ENCODE data around the gene CDT1.

Gene CDT1

DNA sequence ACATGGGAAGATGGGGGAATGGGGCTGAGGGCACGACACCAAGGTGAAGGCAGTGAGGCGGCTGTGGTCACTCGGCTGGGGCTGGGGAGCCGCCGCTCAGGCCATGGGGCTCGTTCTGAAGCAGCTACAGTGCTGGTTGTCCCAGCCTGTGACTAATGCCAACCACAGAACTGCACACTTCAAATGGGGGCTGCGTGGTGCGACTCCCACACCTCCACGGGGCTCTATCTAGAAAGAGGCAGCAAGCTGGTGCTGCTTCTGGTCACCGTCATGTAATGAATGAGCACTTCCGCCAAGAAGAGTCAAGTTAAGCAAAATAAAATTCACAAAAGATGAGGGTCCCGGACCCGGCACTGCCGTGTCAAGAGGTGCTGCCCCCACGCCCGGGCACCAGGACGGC, 33.2 kb downstream of the CDT1 start:
- no peaks in the 10 kb centered on the region for H3K27me3 Mint-ChIP-seq
- DNase-seq (no peak), ATAC-seq (no peak)
- H3K9me3 Mint-ChIP-seq: no peaks in the 10 kb centered on the region
- no peaks in the 10 kb centered on the region for H3K36me3 Mint-ChIP-seq (ENCODE audit: low read depth)
- H3K4me3 Mint-ChIP-seq: no peak overlapping the region
- no peak overlapping the region for H3K27ac Mint-ChIP-seq
- no peaks in the 10 kb centered on the region for H3K4me1 Mint-ChIP-seq

DNA sequence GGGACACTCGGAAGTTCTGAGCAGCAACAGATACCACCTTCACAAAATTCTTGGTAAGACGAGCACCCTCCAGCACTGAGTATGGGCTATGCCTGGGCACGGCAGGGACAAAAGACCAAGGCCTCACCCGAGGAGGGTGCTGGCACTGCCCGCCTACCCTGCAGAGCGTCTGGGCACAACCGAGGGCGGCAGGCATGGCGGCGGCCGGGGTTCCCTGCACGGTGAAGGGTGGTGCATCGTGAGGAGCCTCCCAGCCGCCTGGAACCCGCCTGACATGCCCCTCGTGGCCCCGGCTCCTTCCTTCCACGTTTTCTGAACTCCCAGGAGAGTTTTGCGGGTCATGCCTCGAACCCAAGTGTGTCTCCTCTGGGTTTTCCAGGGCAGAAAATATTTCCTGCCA, 34.2 kb downstream of the CDT1 start:
- Mint-ChIP-seq H3K9me3 (no peaks in the 10 kb centered on the region), H3K27me3 (no peaks in the 10 kb centered on the region), H3K4me3 (no peak overlapping the region), H3K36me3 (ENCODE audit: low read depth) (no peaks in the 10 kb centered on the region), H3K27ac (no peak overlapping the region), H3K4me1 (no peaks in the 10 kb centered on the region)
- ATAC-seq (no peak), DNase-seq (no peak)

DNA sequence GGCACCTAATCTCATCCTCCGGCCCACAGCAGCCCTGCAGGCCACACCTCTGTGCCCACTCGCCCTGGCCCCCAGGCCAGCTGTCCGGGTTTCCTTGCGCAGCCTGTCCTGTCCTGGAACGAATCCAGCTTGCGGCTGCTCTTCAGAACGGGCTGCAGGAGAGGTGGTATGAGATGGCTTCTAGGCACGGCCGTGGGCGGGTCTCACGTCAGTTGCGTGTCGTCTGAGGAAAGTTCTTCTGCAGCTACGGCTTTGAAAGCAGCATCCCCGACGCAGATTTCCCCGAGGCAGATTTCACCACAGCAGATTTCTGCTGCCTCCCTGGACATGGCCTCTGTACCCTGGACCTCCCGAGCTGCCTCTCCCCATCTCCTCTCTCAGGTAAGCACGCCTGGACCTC, 35.0 kb downstream of the CDT1 start:
- no peaks in the 10 kb centered on the region for H3K27me3 Mint-ChIP-seq
- DNase-seq (no peak), ATAC-seq (no peak)
- H3K27ac Mint-ChIP-seq: no peak overlapping the region
- H3K9me3 Mint-ChIP-seq: no peaks in the 10 kb centered on the region
- no peak overlapping the region for H3K4me3 Mint-ChIP-seq
- no peaks in the 10 kb centered on the region for H3K36me3 Mint-ChIP-seq (ENCODE audit: low read depth)
- H3K4me1 Mint-ChIP-seq: no peaks in the 10 kb centered on the region

DNA sequence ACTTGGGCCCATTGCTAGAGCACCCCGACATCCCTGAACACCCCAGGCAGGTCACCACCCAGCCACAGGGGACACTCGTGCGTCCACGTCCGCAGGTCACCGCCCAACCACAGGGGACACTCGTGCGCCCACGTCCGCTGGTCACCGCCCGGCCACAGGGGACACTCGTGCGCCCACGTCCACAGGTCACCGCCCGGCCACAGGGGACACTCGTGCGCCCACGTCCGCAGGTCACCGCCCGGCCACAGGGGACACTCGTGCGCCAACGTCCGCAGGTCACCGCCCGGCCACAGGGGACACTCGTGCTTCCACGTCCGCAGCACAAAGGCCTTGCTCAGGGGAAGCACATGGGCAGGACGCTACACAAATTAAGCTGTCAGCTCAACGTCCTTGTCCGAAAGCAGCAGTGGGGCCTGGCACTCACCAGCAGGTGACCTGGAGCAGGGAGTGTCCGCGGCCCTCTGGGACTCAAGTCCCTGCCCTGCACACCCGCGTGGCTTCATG, 35.5 kb downstream of the CDT1 start:
- Mint-ChIP-seq H3K27ac (no peak overlapping the region), H3K4me3 (no peak overlapping the region), H3K27me3 (no peaks in the 10 kb centered on the region), H3K4me1 (no peaks in the 10 kb centered on the region), H3K36me3 (ENCODE audit: low read depth) (no peaks in the 10 kb centered on the region), H3K9me3 (no peaks in the 10 kb centered on the region)
- DNase-seq (no peak), ATAC-seq (no peak)

DNA sequence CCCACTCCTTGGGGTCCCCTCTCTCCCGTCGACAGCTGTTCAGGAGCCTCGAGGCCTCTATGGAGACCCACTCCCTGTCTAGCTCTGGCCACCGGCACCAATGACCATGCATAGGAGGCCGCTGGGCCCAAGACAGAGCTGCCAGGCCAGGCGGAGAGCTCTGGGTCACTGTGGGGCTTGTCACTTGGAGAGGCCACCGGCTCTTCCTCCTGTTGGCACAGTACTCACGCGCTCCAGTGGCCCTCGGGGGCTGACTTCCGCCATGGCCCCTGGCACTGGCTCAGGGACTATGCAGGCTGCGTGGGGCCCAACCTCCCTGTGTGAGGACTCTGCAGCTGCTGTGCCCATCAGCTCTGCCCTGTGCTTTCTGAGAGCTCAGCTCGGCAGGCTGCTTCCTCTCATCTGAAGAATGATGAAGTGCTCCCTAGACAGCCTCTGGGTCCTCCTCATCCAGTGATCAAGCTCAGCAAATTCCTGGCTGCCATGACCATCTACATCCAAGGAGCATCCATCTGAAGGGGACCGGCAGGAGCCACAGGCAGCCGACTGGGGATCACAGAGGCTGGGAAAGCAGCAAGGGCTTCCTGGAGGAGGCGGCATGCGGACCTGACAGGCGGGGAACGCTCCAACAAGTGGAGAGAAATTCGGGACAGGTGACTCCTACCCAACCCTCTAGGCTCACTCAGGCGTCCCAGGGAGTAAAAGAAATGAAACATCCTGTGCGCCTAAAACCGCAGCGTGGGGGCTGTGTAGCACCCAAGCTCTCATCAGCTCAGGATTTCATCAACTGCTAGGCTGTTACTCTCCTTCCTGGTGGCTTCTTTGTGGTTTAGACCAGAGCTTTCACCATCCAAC, 36.4 kb downstream of the CDT1 start:
- no peaks in the 10 kb centered on the region for H3K36me3 Mint-ChIP-seq (ENCODE audit: low read depth)
- H3K4me3 Mint-ChIP-seq: no peak overlapping the region
- ATAC-seq (no peak), DNase-seq (no peak)
- H3K4me1 Mint-ChIP-seq: no peaks in the 10 kb centered on the region
- no peaks in the 10 kb centered on the region for H3K9me3 Mint-ChIP-seq
- no peaks in the 10 kb centered on the region for H3K27me3 Mint-ChIP-seq
- no peak overlapping the region for H3K27ac Mint-ChIP-seq

DNA sequence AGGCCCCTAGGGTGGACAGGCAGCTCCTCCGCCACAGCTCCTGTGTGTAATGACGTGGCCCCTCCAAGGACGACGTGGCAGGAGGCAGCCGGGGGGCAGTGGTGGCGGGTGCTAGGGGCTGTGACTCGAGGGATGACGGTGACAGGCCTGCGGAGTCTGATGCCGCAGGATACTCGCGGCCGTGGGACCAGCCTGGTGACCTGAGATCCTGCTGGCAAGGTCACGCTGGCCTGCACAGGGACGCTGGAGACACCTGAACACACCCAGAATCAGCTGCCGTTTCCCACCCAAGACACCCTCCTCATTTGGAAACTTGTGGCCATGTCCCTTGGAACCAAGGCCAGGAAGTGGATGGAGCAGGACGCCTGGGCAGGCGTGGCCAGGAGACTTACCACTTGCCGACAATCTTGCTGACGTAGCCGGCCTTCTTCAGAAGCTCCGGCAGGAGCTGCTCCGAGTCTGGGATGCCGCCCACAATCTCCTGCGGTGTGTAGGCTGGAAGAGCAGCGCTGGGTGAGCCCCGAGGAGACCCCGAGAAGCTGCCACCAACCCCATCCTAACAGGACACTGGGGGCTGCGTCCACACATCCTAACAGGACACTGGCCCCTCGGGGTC, 37.1 kb downstream of the CDT1 start:
- no peaks in the 10 kb centered on the region for H3K36me3 Mint-ChIP-seq (ENCODE audit: low read depth)
- no peaks in the 10 kb centered on the region for H3K4me1 Mint-ChIP-seq
- no peak overlapping the region for H3K4me3 Mint-ChIP-seq
- no peaks in the 10 kb centered on the region for H3K27me3 Mint-ChIP-seq
- H3K27ac Mint-ChIP-seq: no peak overlapping the region
- H3K9me3 Mint-ChIP-seq: no peaks in the 10 kb centered on the region
- ATAC-seq (no peak), DNase-seq (no peak)

DNA sequence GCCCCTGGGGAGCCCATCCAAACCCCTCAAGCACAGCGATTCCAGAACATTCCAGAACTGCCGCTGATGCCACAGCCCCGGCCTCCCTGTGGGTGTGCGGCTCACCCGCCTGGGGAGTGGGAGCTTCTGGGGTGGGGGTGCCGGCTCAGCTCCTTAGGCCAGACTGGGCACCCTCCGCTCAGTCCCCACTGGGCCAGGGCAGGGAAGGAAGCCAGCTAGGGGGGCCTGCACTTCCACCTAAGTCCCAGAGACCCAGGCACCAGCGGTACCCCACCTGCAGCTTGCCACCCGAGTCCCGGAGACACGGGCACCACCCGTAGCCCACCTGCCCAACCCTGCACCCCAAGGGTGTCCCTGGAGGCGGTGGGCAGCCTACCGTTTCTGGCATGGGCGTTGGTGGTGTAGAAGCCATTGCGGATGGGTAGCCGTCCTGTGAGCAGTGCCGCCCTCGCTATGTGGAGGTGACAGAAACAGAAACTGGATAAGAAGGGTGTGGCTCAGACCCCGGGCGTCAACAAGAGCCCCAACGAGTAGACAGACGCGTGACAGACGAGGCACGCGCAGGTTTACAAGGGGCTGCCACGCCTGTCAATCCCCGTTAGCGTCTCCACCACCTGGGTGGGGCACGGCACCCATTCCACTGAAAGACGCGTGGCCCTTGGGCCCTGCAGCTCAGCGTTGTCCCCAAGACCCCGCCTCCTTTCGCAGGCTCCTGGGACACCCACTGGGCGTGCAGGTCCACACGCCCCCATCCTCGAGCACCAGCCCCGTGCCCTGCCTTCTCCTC, 38.1 kb downstream of the CDT1 start:
- Mint-ChIP-seq H3K4me1 (no peaks in the 10 kb centered on the region), H3K4me3 (no peak overlapping the region), H3K36me3 (ENCODE audit: low read depth) (no peaks in the 10 kb centered on the region), H3K27ac (no peak overlapping the region), H3K9me3 (no peaks in the 10 kb centered on the region), H3K27me3 (no peaks in the 10 kb centered on the region)
- DNase-seq (no peak), ATAC-seq (no peak)

DNA sequence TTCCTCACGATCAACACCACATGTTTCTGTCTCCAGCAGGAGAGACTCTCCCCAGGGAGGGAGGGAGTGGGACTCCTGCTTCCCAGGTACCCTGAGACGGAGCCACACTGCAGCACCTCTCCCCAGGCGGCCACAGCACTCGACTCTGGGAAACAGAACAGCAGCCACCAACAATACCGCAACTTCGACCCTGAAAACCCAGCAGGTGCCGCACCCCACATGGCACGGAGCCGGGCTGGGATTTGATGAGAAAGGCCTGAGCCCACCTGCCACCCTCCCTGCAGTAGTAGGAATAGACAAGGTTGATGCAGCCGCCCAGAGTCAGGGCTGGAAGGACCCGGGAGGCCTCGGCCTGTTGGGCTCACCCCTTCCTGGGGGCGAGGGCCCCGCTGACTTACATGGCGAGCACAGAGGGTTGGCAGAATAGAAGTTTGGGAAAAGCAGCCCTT, 38.7 kb downstream of the CDT1 start:
- Mint-ChIP-seq H3K4me1 (no peaks in the 10 kb centered on the region), H3K27ac (no peak overlapping the region), H3K36me3 (ENCODE audit: low read depth) (no peaks in the 10 kb centered on the region), H3K27me3 (no peaks in the 10 kb centered on the region), H3K4me3 (no peak overlapping the region), H3K9me3 (no peaks in the 10 kb centered on the region)
- no peak for ATAC-seq
- DNase-seq: no peak

DNA sequence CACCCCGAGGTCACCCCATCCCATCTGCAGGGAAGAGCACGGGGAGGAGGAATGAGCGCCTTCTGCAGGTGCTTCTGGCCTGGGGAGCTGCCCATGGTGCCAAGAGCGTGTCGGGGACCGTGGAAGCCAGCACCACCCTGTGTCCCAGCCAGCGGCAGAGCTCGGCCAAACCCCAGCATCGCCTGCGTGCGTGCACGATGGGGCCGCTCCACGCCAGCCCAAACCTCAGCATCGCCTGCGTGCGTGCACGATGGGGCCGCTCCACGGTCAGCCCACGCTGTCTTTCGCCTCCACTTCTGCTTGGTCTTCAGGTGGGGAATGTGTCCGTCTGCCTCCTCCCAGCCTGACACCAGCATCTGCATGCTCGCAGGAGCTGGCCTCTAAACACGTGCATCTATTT, 39.2 kb downstream of the CDT1 start:
- no peaks in the 10 kb centered on the region for H3K4me1 Mint-ChIP-seq
- ATAC-seq (no peak), DNase-seq (no peak)
- H3K27ac Mint-ChIP-seq: no peak overlapping the region
- no peaks in the 10 kb centered on the region for H3K36me3 Mint-ChIP-seq (ENCODE audit: low read depth)
- no peak overlapping the region for H3K4me3 Mint-ChIP-seq
- H3K27me3 Mint-ChIP-seq: no peaks in the 10 kb centered on the region
- H3K9me3 Mint-ChIP-seq: no peaks in the 10 kb centered on the region

DNA sequence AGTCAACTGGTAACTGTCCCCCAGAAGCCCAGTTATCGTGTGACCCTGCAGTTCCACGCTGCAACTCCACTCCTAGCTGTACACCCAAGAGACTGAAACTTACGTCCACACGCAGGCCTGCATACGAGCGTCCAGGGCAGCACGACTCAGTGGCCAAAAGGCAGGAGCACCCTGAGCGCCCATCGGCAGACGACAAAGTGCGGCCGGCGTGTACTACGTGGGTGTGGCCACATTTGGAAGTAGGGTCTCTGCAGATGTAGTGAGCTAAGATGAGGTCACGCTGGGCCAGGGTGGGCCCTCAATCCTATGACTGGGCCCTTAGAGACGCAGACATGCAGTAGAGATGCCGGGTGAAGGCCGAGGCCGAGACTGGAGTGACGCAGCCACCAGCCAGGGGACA, 39.7 kb downstream of the CDT1 start:
- Mint-ChIP-seq H3K27ac (no peak overlapping the region), H3K9me3 (no peaks in the 10 kb centered on the region), H3K27me3 (no peaks in the 10 kb centered on the region), H3K36me3 (ENCODE audit: low read depth) (no peaks in the 10 kb centered on the region), H3K4me3 (no peak overlapping the region), H3K4me1 (no peaks in the 10 kb centered on the region)
- DNase-seq (no peak), ATAC-seq (no peak)

DNA sequence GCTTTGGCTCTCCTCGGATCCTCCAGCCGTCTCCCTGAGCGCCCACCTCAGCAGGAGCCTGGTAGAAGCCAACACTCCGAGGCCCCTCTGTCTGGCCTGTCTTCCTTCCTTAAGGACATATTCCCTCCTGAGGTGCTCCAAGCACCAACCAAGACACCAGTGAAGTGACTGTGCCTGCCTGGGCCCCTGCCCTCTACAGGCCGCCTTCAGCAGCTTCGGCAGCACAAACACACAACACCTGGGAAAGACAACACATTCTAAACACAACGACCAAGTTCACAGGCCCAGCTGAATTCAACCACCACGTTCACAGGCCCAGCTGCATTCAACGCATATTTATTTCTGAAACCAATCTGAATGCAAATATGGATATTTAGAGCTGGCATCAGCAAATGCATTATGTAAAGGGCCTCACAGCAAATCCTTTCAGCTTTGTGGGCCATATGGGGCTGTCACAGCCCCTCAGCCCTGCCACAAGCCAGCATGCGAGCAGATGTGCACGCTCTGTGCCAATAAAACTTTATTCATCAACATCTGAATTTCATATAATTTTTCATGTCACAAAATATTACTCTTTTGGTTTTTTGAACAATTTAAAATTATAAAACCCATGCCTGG, 40.9 kb downstream of the CDT1 start:
- no peaks in the 10 kb centered on the region for H3K27me3 Mint-ChIP-seq
- DNase-seq: no peak
- no peaks in the 10 kb centered on the region for H3K36me3 Mint-ChIP-seq (ENCODE audit: low read depth)
- H3K9me3 Mint-ChIP-seq: no peaks in the 10 kb centered on the region
- H3K4me3 Mint-ChIP-seq: no peak overlapping the region
- no peak overlapping the region for H3K27ac Mint-ChIP-seq
- no peaks in the 10 kb centered on the region for H3K4me1 Mint-ChIP-seq
- no peak for ATAC-seq

DNA sequence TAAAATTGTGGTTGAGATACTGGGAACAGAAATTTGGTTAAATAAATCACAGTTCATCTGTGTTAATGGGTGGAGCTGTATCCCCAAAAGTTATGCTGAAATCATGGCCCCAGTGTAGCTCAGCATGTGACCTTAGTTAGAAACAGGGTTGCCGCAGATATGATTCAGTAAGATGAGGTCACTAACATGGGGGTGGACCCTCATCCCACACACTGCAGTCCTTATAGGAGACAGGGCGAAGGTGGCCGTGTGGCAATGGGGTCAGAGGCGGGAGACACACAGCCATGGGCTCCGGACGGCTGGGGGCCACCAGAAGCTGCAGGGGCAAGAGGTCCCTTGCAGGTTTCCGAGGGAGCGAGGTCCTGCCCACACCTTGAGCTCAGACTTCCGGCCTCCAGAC, 42.5 kb downstream of the CDT1 start:
- Mint-ChIP-seq H3K36me3 (ENCODE audit: low read depth) (no peaks in the 10 kb centered on the region), H3K9me3 (no peaks in the 10 kb centered on the region), H3K27ac (no peak overlapping the region), H3K4me1 (no peaks in the 10 kb centered on the region), H3K4me3 (no peak overlapping the region), H3K27me3 (no peaks in the 10 kb centered on the region)
- ATAC-seq: no peak
- DNase-seq: no peak

DNA sequence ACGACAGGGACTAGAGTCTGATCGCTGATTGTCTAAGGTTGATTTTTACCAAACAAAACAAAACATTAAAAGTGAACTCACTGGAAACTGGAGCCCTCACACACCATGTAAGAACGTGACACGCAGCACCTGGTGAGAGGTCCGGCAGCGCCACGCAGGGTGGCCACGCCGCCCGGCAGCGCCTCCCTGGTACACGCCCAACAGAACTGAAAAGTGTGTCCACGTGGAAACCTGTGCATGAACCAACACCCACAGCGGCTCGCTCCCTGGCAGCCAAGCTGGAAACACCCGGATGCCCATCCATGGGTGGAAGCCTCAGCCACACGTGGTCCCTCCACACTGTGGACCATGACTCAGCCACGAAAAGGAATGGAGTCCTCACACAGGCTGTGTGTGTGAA, 44.1 kb downstream of the CDT1 start:
- Mint-ChIP-seq H3K27me3 (no peaks in the 10 kb centered on the region), H3K36me3 (ENCODE audit: low read depth) (no peaks in the 10 kb centered on the region), H3K27ac (no peak overlapping the region), H3K9me3 (no peaks in the 10 kb centered on the region), H3K4me1 (no peaks in the 10 kb centered on the region), H3K4me3 (no peak overlapping the region)
- ATAC-seq: no peak
- no peak for DNase-seq

DNA sequence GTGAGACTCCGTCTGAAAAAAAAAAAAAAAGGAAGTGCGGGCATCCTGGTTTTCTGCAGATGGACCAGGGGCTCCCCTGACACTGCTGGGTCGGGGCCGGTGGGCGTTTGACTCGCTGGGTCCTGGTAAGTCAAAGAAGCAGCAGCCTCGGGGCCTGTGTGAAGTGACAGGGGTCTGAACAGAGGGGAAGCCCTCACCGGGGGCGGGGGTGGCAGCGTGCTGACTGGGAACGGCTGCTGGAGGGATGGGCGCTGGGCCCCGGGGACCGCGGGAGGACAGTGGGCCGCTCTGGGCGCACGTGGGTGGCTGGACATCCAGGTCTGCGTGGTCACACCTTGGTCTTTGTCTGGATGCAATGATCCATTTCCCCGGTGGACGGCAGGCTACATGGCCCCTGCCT, 45.0 kb downstream of the CDT1 start:
- ATAC-seq (no peak), DNase-seq (no peak)
- Mint-ChIP-seq H3K4me1 (no peaks in the 10 kb centered on the region), H3K36me3 (ENCODE audit: low read depth) (no peaks in the 10 kb centered on the region), H3K27ac (no peak overlapping the region), H3K9me3 (no peaks in the 10 kb centered on the region), H3K27me3 (no peaks in the 10 kb centered on the region), H3K4me3 (no peak overlapping the region)

Data from activated naive CD8-positive, alpha-beta T cell treated with anti-CD3 and anti-CD28 coated beads, Interleukin-2, amount 50 U/mL, for 24 hours (primary cell).